HepG2 (cell line): ENCODE data around the gene KIAA1614. TPM values are rescaled to one million over a fixed set of nuclear protein-coding genes. Genes with fewer than 3 reads are reported as not detected.

Source experiments
- ATF3 ChIP-seq: sonication (generic); formaldehyde crosslinking; IDR thresholded peaks from 2 replicates; pipeline ENCODE4 v1.4.0; 2020; ENCODE audit warnings: missing genetic modification reagents
- JDP2 ChIP-seq: sonication (generic); formaldehyde crosslinking; IDR thresholded peaks from 2 replicates; pipeline ENCODE4 v1.8.1; 2022; ENCODE audit warnings: missing genetic modification reagents, borderline replicate concordance
- MAFK ChIP-seq, 2 experiments: IDR thresholded peaks in 1 of 2; conservative IDR thresholded peaks in 1 of 2; 2 replicates each; pipeline ENCODE4 v1.6.1; 2011; ENCODE audit warnings: improper control_type of control experiment in 2 of 2, low read length in 2 of 2
- MIER3 ChIP-seq: IDR thresholded peaks from 2 replicates; pipeline ENCODE4 v1.6.1; 2016; ENCODE audit warnings: missing compliant biosample characterization, borderline replicate concordance
- PAWR ChIP-seq: sonication (generic); formaldehyde crosslinking; IDR thresholded peaks from 2 replicates; pipeline ENCODE4 v1.4.0; 2020; ENCODE audit warnings: missing genetic modification reagents, mild to moderate bottlenecking, borderline replicate concordance
- RBAK ChIP-seq: sonication (generic); formaldehyde crosslinking; IDR thresholded peaks from 2 replicates; pipeline ENCODE4 v1.5.1; 2020; ENCODE audit warnings: mild to moderate bottlenecking, missing genetic modification reagents
- ZNF468 ChIP-seq: sonication (generic); formaldehyde crosslinking; IDR thresholded peaks from 2 replicates; pipeline ENCODE4 v1.8.0; 2022; ENCODE audit warnings: mild to moderate bottlenecking, moderate library complexity, missing genetic modification reagents
- ZNF616 ChIP-seq: sonication (generic); formaldehyde crosslinking; IDR thresholded peaks from 2 replicates; pipeline ENCODE4 v1.5.0; 2020; ENCODE audit warnings: low read depth, mild to moderate bottlenecking, missing genetic modification reagents
- polyA plus RNA-seq, 8 experiments: library from polyadenylated mRNA; depleted of rRNA in 3 of 8; stranded (reverse) in 7 of 8; unstranded in 1 of 8; fragments of >200 nt; fragmentation: Illumina TruSeq in 4 of 8; extraction: Trizol in 4 of 8; gene quantifications; 2 replicates each; pipeline versions ENCODE4 v1.2.1 to v1.2.3, GENCODE V29; 2011 to 2016; ENCODE audit warnings: low read depth in 4 of 8, missing spikeins in 1 of 8, mixed read lengths in 1 of 8; ENCODE audit not compliant: insufficient read depth in 1 of 8
- total RNA-seq, 5 experiments: library from RNA; depleted of rRNA; stranded (reverse); fragments of >200 nt; fragmentation: Illumina TruSeq; extraction: Trizol; gene quantifications; 2 replicates each; pipeline ENCODE4 v1.2.3, GENCODE V29; 2016; ENCODE audit warnings: low read depth in 1 of 5
- TF ChIP-seq, protein P1 (sequence below): sonication (generic); formaldehyde crosslinking; IDR thresholded peaks from 2 replicates; pipeline ENCODE4 v1.5.1; 2020; ENCODE audit warnings: mild to moderate bottlenecking, missing genetic modification reagents, borderline replicate concordance

The KIAA1614 gene
- total and polyA plus RNA-seq, 2 of the 13 experiments (the other 11 are each of a cell fraction or from before 2014, with no cell fraction given) = 0.15 to 0.77 TPM

DNA sequence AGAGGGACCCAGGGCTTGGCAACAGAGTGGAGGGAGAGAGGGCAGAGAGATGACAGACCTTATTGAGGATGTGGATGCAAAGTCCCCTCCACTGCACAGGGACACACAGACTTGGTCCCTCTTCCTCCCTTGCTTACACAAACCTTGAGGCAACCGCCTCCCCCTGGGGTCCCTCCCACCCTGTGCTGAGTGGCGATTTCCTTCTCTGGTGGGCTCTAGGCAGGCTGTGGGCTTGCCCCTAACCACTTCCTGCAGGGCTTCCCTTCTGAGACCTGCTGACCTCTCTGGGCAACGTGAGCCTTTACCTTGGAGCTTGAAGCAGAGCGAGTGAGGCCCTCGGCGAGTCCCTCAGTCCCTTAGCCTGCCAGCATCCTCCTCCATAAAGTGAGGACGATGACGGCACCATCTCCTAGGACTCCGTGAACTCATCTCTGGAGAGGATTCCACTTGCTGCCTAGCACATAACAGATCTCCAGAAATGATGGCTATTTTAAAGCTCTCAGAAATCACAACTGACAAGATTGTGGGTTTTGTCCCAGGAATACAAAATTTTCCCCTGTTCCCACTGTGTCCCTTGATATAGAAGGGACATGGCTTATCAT is 25.0 kb downstream of the KIAA1614 start (continued):
- TF ChIP-seq, protein P1, sequence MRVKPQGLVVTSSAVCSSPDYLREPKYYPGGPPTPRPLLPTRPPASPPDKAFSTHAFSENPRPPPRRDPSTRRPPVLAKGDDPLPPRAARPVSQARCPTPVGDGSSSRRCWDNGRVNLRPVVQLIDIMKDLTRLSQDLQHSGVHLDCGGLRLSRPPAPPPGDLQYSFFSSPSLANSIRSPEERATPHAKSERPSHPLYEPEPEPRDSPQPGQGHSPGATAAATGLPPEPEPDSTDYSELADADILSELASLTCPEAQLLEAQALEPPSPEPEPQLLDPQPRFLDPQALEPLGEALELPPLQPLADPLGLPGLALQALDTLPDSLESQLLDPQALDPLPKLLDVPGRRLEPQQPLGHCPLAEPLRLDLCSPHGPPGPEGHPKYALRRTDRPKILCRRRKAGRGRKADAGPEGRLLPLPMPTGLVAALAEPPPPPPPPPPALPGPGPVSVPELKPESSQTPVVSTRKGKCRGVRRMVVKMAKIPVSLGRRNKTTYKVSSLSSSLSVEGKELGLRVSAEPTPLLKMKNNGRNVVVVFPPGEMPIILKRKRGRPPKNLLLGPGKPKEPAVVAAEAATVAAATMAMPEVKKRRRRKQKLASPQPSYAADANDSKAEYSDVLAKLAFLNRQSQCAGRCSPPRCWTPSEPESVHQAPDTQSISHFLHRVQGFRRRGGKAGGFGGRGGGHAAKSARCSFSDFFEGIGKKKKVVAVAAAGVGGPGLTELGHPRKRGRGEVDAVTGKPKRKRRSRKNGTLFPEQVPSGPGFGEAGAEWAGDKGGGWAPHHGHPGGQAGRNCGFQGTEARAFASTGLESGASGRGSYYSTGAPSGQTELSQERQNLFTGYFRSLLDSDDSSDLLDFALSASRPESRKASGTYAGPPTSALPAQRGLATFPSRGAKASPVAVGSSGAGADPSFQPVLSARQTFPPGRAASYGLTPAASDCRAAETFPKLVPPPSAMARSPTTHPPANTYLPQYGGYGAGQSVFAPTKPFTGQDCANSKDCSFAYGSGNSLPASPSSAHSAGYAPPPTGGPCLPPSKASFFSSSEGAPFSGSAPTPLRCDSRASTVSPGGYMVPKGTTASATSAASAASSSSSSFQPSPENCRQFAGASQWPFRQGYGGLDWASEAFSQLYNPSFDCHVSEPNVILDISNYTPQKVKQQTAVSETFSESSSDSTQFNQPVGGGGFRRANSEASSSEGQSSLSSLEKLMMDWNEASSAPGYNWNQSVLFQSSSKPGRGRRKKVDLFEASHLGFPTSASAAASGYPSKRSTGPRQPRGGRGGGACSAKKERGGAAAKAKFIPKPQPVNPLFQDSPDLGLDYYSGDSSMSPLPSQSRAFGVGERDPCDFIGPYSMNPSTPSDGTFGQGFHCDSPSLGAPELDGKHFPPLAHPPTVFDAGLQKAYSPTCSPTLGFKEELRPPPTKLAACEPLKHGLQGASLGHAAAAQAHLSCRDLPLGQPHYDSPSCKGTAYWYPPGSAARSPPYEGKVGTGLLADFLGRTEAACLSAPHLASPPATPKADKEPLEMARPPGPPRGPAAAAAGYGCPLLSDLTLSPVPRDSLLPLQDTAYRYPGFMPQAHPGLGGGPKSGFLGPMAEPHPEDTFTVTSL (CRISPR knock-in tag) = no peak
- TF ChIP-seq PAWR (CRISPR knock-in tag) (no peak), MAFK (conservative IDR thresholded peaks at IDR 0.05 in 1 of 2, IDR thresholded peaks at IDR 0.05 in 1 of 2; ENCODE audit: low read length in 2 of 2) (no peak), JDP2 (CRISPR knock-in tag) (no peak), MIER3 (CRISPR knock-in tag) (no peak), ZNF468 (CRISPR knock-in tag) (no peak), ATF3 (CRISPR knock-in tag) (no peak), ZNF616 (CRISPR knock-in tag) (no peak), RBAK (CRISPR knock-in tag) (no peak)
